ENCODE results near the gene GALNT13.

Gene GALNT13

DNA sequence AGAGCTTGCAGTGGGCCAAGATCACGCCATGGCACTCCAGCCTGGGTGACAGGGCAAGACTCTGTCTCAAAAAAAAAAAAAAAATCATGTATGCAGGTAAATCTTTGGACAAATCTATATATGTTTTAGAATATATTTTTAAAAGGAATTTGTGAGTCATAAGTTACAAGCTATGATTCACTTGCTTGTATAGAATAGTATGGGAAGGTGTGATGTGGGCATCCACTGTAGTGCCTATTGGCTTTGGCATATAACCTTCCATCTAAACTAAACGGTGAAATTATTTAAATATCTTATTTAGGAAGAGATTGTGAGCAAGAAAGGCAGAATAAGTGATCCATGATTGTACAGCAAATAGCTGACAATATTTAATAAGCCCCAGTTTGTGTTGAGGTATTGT lies 261.1 kb downstream of the GALNT13 start:
- no peak for DNase-seq

DNA sequence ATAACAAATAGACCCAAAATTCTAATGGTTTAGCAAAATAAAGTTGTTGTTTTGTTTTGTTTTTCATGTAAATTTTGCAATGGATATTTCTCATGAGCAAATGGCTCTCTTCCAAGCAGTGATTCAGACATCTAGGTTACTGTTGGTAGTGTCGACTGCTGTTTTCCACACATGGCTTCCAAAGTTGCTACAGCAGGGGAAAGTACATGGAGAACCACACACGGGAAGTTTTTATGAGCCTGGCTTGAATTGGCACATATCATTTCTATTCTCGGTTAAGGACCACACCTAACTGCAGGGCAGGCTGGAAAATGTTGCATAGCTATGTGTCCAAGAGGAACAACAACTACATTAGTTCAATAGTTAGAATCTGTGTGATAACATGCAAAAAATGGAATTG lies 262.1 kb downstream of the GALNT13 start:
- no peak for DNase-seq

DNA sequence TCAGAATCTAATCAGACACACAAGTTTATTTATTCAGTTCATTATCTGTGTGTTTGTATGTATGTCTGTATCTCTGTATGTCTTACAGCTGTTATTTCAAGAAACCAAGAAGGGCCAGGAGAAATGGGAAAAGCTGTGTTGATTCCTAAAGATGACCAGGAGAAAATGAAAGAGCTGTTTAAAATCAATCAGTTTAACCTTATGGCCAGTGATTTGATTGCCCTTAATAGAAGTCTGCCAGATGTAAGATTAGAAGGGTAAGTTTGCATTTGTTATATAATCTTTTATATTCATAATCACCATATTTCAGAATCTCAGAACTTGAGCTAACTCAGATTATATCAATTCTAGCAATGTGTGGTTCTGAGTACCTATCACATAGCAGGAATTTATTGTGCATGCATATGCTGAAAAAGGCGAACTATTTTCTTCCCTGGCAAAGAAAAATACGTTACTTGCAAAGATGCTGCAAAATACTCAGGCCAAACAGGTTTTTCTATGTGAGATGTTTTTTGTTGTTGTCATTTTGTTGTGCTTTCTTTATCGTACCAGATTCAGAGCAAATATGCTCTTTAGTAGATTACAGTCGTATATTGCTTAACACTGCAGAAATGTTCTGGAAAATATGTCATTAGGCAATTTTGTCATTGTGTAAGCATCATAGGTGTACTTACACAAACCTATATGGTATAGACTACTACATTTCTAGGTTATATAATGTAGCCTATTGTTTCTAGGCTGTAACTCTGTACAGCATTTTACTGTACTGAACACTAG lies 268.7 kb downstream of the GALNT13 start:
- no peak for DNase-seq

DNA sequence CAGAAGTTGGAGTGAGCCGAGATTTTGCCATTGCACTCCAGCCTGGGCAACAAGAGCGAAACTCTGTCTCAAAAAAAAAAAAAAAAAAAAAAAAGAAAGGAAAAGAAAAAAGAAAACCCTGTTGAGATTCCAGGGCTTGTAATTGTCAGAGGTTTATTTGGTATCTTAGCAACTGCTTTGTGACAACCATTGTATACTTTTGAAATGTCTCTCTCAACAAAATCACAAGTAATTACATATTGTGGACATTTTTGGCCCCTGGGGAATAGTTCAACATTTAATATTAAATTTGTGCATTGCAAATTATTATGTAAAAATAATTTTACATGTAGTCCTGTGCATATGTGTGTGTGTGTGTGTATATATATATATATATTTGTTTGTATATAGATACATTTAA lies 270.8 kb downstream of the GALNT13 start:
- DNase-seq = no peak

DNA sequence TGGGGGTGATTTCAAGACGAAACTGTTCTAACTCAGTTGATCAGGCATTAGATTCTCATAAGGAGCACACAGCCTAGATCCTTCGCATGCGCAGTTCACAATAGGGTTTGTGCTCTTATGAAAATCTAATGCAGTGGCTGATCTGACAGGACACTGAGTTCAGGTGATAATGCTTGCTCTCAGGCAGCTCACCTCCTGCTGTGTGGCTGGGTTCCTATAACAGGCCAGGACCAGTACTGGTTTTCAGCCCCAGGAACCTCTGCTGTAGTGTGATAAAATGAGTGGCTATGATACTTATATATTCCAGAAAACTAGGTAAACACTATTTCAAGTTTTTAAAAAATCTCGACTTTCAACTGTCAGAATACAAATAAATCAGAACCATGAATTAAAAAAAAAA lies 271.4 kb downstream of the GALNT13 start:
- no peak for DNase-seq

DNA sequence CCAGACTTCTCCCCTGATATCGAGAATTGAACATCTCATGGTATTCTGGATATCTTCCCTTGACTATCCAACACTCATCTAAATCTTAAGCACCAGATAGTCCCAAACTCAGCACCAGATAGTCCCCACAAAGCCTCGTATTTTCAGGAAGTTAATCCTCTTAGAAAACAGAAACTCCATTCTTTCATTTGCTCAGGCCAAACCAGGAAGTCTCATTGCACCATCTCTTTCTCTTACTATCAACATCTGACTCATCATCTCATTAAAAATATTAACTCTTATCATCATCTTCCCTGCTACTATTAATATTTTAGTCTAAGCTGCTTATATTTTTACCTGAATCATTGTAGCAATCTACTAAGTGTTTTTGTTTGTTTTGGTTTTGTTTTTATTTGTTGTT lies 286.4 kb downstream of the GALNT13 start:
- DNase-seq = no peak

DNA sequence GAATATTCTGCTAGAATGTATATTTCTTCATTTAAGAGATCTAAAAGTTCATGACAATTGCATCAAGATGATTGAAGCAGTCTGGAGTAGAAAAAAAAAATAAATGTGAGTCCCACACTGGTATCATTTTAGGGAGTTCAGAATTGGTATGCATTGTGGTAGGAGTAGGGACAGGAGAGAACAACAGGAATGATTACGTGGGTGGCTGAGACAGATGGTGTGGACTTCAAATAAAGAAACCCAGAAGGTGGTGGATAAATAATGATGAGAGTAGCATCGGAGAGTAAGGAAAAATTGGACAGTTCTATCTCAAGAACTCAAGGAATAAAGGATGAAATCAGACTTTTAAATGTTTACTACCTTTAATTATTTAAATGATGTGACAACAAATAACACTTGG lies 289.6 kb downstream of the GALNT13 start:
- no peak for DNase-seq

DNA sequence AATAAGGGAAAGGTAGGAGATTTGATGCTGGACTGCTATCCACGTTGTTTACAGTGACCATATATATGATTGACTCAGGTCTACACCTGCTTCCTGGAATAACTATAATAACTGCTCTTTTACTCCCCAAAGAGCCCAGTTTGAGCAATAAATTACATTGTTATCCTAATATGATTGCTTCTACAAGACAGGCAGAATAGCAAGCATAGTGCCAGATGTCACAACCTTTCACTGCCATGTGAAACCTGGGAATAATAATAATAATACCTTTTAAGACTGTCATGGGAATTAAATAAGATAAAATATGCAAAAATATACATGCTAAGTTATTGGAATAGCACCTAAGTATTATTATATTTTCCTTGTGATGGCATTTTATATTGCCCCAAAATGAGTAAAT lies 298.7 kb downstream of the GALNT13 start:
- no peak for DNase-seq

DNA sequence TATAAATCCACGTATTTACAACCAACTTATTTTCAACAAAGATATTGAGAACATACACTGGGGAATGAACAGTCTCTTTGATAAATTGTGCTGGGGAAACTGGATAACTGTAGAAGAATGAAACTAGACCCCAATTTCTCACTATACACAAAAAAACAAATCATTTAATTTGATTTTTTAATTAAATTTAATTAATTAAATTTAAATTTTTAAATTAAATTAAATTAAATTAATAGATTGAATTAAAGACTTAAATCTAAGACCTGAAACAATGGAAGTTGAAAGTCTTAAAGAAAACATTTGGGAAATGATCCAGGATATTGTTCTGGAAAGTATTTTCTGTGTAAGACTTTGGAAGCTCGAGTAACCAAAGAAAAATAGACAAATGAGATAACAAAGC lies 301.4 kb downstream of the GALNT13 start:
- DNase-seq = no peak

DNA sequence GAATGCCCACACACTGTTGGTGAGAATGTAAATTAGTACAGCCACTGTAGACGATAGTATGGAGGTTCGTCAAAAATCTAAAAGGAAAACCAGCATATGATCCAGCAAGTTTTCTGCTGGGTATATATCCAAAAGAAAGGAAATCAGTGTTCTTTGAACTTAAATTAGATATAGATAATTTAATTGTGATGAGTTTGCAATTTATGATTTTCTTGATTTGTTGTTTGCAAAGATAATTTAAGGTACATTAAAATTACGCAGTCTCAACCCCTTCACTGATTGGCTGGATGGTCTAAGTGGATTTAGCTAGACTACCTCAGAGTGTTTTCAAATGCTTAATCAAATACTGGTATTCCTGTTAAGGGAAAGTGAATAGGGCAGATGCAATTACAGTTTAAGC lies 302.2 kb downstream of the GALNT13 start:
- no peak for DNase-seq

DNA sequence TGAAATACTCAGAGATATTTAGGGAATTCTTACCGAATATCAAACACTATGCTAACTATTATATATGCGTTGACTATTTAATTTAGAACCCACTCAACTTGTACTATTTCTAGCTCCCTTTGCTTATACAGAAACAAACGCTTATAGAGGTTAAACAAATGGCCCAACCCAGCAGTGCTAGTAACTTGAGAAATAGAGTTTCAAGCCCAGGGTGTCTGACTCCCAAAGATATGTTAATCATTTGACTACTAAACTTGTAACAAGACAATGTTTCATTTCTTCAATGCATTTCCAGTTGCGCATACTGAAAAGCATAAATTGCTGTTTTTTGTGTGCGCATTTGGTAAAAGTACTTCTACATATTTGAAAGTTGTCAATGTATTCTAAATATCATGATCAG lies 310.3 kb downstream of the GALNT13 start:
- no peak for DNase-seq

DNA sequence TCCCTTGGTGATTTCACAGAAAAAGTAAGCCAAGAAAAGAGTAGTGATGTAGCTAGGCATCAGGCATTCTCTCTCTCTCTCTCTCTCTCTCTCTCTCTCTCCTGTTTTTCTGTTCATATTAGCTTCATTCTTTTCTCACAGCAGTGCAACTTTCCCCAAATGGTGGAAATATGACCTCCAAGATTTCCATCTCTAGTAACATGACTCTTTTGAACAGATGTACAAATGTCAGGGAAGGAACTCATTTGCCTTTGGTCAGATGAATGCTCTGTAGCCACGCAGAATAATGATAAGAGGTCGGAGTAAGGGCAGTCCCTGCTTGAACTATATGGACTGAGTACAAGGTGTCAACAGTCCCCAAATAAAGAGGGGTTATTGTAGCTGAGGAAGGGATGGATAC lies 316.2 kb downstream of the GALNT13 start:
- no peak for DNase-seq

DNA sequence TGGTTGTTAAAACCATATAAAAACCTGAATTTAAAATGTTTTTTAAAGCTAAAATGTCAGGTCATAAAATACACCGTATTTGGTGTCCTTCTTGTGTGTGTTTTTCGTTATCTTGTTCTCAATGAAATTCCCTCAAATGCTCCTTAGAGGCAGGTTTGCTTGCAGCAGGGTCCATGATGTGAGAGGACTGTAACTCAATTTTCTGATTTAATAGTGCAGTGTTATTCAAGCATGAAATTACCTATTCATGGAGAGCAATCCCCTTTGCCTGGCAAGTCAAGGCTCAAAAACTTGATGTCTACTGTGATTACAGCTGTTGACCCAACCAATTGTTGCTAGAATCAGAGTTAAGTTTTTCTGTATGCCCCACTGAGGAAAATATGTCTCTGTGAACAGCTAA lies 318.2 kb downstream of the GALNT13 start:
- no peak for DNase-seq

DNA sequence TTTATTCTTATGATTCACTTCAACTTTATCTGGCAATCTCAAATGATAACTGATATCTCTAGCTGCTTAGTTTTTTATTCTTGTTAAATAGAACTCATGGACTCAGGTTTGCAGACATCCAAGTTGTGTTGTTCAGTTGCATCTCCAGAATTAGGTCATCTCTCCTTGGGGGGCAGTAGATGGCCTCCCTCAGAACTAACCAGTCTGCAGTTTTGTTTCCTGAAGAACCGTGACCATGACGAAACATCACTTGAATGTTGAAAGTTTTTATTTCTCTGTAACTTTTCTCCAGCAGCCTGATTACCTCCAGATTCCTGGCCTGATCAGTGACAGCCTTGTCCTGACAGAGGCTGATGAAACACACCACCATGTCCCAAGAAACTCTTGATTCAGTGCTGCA lies 321.5 kb downstream of the GALNT13 start:
- no peak for DNase-seq

DNA sequence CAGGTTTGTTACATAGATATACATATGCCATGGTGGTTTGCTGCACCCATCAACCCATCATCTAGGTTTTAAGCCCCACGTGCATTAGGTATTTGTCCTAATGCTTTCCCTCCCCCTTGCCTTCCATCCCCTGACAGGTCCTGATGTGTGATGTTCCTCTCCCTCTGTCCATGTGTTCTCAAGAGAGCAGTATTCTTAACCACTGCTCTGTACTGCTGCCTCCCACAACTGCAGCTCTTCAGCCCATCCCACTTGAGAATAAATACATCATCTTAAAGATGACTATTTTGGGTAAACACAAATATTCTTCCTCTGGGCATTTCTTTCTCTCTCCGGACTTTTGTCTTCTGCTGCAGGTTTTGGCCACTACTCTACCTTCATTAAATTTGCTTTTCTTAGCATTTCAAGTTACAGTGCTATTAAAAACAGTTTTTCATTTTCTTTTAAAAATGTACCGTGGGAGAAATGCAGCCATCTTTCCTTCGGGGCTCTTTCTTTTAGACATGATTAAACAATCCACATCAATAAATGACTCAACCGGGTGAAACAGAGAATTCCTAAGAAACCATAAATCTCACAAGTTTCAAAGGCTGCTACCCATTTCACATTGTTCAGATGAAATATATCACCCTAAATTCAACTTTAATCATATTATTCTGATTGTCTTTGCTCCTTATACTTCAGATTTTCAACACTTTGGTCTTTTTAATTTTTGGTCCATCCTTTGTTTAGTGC lies 323.4 kb downstream of the GALNT13 start:
- no peak for DNase-seq

DNA sequence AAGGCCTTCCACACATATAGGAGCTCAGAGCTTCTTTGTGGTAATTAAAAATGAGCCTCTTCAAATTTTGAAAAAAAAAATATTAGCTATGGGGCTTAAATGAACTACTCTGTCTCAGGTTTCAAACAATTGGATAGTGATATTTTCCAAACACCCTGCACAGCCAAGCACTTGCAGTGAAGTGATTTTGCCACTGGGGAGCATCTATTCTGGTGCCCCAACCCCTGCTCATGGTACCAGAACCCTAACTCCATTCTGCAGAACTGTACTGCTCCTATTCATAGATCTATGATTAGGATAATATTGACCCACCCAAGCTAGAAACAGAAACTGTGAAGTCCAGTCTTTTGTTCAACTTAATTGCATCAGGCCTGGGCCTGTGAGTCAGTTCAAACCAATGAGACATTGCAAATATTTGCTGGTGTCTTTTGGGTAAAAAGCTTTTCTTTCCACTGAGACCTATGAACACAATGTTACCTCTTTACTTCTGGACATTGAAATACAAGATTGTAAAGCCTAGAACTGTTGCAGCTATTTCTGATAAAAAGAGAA lies 324.0 kb downstream of the GALNT13 start:
- no peak for DNase-seq

DNA sequence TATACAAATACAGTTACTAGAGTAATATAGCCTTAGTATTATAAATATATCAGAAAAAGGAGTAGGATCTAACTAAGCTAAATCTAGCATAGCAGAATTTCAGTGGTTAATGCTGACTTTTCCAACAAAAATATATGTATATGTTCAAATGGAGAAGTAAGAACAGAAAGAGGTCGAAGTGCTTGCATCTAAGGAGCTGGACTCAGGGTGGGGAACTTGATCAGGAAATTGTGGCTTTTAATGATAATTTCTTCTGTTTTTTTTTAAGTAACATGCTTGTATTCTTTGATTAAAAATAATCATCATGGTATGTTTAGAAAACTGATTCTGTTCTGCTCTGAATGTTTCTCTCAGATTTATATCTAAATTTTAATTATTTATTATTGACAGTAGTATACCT lies 327.1 kb downstream of the GALNT13 start:
- no peak for DNase-seq

DNA sequence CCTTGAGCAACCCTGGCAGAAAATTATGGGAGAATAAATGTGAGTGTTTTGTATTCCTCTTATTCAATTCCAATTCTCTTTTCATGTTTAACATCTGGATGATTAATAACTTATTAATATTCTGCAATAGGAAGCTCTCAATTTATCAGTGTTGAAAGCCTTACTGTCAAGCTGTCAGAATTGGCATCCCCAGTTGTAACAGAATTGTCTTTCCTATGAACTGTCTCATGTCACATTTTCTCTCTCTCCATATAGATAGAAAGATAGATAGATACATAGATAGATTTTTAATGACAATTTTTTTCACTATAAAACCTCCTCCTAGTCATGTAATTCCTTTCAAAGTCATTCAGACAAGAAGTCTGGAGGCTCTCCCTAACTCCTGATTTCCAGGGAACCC lies 331.5 kb downstream of the GALNT13 start:
- no peak for DNase-seq

DNA sequence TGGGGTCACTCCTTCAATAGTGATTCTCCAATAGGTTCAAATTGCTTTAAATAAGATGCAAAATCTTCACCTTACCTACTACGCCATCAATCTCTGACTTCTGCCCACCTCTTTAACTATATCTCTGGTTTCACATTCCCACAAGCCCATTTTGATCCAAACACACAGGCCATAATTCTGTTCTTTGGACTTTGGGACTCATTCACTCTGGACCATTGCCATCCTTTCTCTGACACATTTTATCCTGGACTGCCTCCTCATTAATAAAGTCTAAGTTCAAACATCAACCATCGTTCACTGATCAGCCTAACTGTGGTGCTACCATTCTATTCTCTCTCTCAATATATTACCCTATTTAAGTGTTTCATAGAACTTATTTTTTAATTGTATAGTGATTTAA lies 332.2 kb downstream of the GALNT13 start:
- no peak for DNase-seq

DNA sequence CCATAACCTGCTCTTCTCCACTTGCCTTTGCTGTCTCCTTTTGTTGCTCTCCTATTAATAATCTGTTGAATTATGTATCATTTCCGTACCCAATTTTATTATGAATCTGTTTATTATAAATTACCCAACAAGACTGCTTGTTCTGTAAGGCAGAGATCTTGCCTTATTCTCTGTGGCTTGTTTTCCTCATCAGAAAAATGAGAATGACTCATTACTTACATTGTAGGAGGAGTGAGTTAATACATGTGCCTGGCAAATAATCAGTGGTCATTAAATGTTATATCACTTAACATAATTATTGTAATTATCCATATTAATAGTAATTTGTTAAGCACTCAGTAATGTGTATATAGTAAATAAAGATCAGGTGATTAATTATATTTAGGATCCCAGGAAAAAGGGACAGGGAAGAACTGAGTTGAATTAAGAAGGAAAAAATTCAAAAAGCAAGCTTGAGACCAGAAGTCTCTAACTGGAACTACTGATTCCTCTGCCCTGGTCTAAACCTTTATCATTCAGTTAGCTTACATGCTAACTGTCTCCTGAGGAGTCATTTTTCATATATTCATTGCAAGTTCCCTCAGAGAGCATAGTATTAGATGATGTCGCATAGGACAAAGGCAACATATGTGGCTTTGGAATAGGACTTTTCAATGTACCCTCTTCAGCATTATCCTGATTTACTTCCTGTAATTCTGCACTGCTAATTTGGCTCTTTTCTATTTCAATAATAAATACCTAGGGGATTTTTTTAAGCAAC lies 335.7 kb downstream of the GALNT13 start:
- DNase-seq = no peak

DNA sequence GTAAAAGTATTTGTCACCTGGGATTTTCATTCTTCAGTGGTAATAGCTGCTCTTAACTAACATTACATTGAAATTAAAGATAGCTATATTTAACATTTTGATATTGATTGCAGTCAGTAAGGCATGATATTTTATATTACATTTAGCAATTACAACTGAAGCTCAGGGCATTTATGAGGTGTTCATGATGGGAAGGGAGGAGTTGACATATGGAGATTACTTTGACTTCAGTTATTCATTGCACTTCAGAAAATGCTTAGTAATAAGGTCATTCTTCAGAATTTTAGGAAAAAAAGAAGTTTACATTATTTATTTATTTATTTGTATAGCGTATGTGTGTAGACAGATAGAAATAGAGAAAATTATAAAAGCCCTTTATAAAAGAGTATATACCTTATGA lies 352.0 kb downstream of the GALNT13 start:
- no peak for DNase-seq

DNA sequence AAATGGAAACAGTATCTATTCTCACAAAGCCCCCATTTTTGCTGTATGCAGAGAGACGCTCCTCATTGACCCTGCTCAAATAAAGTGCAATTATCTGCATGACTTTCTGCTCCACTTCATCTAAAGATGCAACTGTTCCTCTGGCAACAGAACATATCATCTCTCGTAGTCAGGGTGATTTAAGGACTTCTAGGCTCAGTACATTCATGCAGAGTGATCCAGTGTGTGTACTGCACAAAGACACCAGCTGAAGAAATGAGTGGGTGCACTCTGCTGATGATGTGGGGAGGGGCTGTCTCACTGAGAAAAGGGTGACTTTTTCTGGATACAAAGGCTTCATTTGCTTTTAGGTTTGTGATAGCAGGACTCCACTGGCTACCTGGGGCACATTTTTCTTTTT lies 355.2 kb downstream of the GALNT13 start:
- no peak for DNase-seq

DNA sequence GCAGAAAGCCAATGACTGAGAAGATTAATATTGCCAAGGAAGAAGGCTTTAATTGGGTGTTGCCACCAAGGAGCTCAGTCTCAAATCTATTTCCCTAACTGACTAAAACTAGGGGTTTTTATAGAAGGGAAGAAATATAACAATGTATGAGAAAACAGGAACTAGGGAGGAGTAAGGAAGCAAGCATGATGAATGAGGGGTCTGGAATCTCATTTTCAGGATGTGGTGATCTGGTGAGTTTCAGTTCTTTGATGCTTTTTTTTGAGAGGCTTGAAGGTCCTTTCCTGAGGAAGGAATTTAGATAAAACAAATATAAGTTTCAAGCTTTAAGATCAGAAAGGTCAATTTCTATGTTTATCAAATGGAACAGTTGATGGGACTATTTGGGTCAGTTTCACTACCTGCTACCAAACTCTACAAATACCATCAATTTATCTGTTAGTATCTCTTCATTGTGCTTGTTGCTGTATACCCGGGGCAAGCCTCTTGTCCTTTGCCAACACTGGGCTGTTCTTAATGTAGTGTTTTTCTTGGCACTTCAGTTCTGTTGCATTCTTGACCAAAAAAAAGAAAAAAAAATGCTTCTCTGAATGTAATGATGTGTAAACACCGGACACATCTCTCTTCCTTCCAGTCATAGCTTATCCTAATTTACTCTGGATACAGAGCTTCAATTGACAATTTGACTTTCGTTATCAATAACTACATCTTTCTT lies 357.0 kb downstream of the GALNT13 start:
- no peak for DNase-seq

All from activated CD4-positive, alpha-beta T cell treated with anti-CD3 and anti-CD28 coated beads for 1 hour (primary cell).